Activated T-cell treated with anti-CD3 and anti-CD28 coated beads, Interleukin-2, amount 50 U/mL, for 24 hours (primary cell): ENCODE data around the gene FHAD1.
"Not testable (repeated sequence)": the region's sequence is repeated elsewhere in the genome, so short reads cannot be mapped to it uniquely, and the experiment has no call there.

Source experiments
- DNase-seq: peaks from one replicate; pipeline ENCODE4 v3.0.0-alpha.2; 2020
- H3K27ac Mint-ChIP-seq: 2 replicates; pipeline ENCODE4 v1.8.0; 2020; ENCODE audit warnings: mild to moderate bottlenecking, mixed read lengths
- H3K27me3 Mint-ChIP-seq: 2 replicates; pipeline ENCODE4 v1.8.0; 2020; ENCODE audit warnings: mixed read lengths
- H3K36me3 Mint-ChIP-seq: 2 replicates; pipeline ENCODE4 v1.8.0; 2020; ENCODE audit warnings: low read depth, mixed read lengths
- H3K4me1 Mint-ChIP-seq: 2 replicates; pipeline ENCODE4 v1.8.0; 2020; ENCODE audit warnings: low read depth, mixed read lengths
- H3K4me3 Mint-ChIP-seq: 2 replicates; pipeline ENCODE4 v1.8.0; 2020; ENCODE audit warnings: mild to moderate bottlenecking, moderate library complexity, mixed read lengths
- H3K9me3 Mint-ChIP-seq: 2 replicates; pipeline ENCODE4 v1.8.0; 2020; ENCODE audit warnings: mixed read lengths

FHAD1 gene

DNA sequence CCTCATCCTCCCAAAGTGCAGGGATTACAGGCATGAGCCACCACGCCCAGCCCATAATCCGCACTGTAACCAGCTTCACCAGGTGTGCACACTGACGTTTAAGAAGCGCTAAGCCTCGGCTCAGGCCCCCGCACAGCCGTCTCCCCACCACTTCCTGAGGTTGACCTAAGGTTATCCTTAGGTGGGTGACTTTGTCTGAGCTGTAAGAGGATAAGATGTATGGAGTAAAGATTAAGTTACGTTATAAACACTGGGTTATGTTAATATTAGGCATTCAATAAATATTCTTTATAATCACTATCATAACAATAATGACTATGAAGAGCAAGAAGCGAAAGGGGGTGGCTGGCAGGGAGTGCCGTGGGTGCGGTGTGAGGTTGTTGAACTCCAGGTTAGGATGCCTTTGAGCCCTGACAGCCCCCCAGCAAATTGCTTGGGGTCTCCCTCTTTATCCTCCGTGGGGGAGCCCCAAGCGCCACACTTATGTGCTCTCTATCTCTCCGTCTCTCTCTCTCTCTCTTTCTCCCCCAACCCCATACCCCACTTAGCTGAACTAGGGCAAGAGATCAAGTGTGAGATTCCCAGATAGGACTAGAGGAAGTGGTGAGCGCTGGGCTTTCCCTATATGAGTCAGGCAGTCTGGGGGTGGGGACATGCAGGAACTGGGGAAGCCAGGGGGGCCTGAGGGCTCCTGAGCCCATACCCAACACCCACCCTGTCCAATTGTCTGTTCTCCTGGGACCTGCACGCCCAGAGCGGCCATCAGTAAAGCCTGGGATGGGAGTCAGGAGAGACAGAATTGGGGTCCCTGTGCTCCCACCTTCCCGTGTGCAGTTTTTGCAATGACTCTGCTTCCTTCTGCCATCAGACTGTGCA, 170.3 kb downstream of the FHAD1 start:
- DNase-seq: peak; percentile 66
- Mint-ChIP-seq H3K4me1 (peaks cover 72% of the 10 kb centered on the region), H3K9me3 (no peaks in the 10 kb centered on the region), H3K27ac (peak overlapping the region; percentile 81), H3K27me3 (no peaks in the 10 kb centered on the region), H3K4me3 (peak overlapping the region; percentile 64), H3K36me3 (peaks cover 63% of the 10 kb centered on the region)

DNA sequence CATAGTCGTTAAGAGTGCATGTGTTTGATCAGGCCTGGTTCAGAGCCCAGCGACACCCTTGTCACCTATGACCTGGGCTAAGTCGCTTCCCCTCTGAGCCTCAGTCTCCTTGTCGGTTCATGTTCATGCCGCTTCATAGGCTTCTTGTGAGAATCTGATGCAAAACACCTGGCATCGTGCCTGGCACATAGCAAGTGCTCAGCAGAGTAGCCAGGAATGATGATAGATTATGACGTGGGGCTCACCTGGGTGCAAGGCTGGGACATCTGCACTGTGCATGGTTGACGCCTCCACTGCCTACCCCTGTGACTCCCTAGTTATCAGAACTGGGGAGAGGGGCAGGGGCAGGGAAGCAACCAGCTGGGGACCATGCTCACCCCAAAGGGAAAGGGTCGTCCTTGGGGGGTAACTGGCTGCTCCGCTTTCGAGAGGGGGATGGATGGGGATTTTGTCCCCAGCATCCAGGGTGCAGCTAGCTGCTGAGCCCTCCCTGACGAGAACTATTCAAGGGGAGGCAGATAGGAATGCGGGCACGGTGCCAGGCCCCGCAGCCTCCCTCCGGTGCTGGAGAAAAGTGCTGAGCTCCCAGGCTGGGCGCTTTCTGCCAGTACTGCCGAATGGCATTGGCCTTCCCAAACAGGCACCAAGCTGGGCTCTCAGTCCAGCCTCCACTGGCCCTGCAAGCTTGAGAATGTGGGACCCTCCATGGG, 171.9 kb downstream of the FHAD1 start:
- Mint-ChIP-seq H3K27me3 (no peaks in the 10 kb centered on the region), H3K4me1 (peaks cover 60% of the 10 kb centered on the region), H3K4me3 (no peak overlapping the region), H3K36me3 (peaks cover 53% of the 10 kb centered on the region), H3K27ac (peak overlapping the region; percentile 71), H3K9me3 (no peaks in the 10 kb centered on the region)
- no peak for DNase-seq

DNA sequence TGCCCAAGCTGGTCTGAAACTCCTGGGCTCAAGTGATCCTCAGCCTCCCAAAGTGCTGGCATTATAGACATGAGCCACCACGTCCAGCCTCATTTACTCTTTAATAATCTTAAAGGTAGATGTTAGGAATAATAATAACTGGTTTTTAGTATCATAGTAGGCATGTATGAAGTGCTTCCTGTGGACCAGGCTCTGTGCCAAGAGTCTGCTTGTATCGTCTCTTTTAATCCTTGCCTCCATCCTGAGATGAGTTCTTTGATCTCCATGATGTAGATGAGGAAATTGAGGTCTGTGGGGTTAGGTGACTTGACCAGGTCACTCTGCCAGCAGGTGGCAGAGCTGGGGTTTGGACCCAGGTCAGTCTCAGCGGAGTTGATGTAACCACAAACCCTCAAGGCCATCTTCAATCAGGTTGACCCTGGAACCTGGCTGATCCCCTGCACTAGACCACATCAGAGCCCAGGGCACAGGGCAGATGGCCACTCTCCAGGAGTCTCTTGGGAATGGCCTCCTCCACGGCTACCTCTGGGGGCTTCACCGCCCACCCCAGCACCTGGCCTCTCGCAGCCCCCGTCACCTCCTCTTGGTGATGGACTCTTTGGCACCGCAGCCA, 173.9 kb downstream of the FHAD1 start:
- Mint-ChIP-seq H3K27ac (peak overlapping the region; percentile 7), H3K4me3 (no peak overlapping the region), H3K27me3 (no peaks in the 10 kb centered on the region), H3K9me3 (no peaks in the 10 kb centered on the region), H3K4me1 (peaks cover 40% of the 10 kb centered on the region), H3K36me3 (peaks cover 51% of the 10 kb centered on the region)
- no peak for DNase-seq

DNA sequence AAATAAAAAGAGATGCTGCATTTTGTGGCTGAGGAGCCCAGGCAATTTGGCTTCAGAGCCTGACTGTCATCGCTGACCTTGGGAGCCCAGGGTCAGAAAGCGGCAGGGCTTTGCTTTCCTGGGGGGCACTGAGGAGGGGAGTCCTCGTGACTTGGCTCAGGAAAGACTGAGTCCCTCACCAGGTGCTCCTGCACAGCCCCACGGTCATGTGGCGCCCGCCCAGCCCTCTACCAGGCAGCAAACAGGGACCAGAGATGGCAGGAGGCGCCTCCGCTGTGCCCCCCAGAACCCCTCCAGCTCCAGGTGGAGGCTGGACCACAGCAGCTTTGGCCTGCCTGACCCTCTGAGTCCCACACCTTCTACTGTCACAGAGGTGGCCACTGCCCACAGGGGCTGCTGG, 175.8 kb downstream of the FHAD1 start:
- H3K9me3 Mint-ChIP-seq: no peaks in the 10 kb centered on the region
- no peak overlapping the region for H3K4me3 Mint-ChIP-seq
- H3K36me3 Mint-ChIP-seq: peaks cover 62% of the 10 kb centered on the region
- no peak overlapping the region for H3K27ac Mint-ChIP-seq
- peaks cover 26% of the 10 kb centered on the region for H3K4me1 Mint-ChIP-seq
- DNase-seq: no peak
- H3K27me3 Mint-ChIP-seq: no peaks in the 10 kb centered on the region

DNA sequence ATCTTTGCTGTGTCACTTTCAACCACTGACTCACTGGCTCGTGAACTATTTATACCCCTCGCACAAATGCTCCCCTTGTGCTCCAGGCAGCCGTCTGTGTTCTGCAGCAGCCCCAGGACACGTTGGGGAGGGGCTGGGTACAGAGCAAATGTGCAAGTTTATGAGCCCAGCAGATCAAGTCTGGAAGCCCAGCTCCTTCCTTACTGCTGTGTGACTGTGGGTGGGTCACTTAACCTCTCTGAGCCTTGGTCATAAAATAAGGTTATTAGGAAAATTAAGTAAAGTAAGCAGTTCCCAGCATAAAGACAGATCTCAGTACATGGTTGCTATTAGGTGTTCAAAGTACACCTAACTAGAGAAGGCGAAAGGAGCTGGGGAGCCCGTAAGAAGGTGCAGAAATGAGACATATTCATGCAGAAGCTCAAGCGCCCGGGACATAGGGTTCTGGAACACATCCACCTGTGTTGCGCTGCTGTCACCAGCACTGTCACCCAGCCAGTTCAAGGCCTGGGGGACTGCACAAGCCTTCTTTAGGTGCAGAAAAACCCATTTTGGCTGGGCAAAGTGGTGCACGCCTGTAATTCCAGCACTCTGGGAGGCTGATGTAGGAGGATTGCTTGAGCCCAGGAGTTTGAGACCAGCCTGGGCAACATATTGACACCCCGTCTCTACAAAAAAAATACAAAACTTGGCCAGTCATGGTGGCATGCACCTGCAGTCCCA, 176.5 kb downstream of the FHAD1 start:
- Mint-ChIP-seq H3K27me3 (no peaks in the 10 kb centered on the region), H3K4me3 (no peak overlapping the region), H3K9me3 (no peaks in the 10 kb centered on the region), H3K36me3 (peaks cover 67% of the 10 kb centered on the region), H3K27ac (peak overlapping the region; percentile 71), H3K4me1 (peaks cover 25% of the 10 kb centered on the region)
- DNase-seq: no peak

DNA sequence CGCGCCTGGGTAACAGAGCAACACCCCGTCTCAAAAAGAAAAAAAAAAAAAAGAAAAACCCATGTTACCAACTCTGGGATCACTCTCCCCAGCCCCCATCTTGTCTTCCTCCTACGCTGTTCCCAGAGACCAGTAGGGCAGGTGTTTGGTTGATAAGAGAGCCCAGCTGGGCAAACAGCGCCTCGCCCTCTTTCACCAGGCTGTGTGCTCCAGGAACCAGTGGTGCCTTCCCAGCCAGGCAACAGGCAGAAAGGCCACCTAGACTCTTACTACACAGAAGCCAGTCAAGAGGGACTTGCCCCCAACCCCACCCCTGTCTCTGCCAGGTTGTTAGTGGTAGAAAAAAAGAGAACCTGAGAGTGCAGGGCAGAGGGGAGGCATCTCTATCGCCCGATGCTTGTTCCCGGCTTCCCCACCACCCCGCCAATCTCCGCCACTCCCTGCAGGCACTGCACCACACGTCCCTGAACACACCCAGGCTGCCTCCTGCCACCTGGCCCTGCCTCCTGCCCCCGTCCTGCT, 177.2 kb downstream of the FHAD1 start:
- no peak for DNase-seq
- Mint-ChIP-seq H3K4me1 (peaks cover 21% of the 10 kb centered on the region), H3K27ac (peak overlapping the region; percentile 71), H3K9me3 (no peaks in the 10 kb centered on the region), H3K36me3 (peaks cover 62% of the 10 kb centered on the region), H3K27me3 (no peaks in the 10 kb centered on the region), H3K4me3 (no peak overlapping the region)

DNA sequence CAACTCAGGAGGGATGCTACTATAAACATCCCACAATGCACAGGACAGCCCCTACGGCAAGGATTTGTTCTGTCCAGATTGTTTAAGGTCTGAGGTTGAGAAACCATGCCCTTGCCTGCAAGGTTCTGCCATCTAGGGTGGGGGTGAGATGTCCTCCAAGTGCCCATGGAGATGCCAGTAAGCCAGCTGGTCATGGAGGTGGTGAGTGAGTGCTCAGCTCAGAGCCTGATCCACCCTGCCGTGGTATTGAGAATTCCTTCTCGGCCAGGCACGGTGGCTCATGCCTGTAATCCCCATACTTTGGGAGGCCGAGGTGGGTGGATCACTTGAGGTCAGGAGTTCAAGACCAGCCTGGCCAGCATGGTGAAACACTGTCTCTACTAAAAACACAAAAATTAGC, 178.0 kb downstream of the FHAD1 start:
- no peaks in the 10 kb centered on the region for H3K27me3 Mint-ChIP-seq
- no peak overlapping the region for H3K4me3 Mint-ChIP-seq
- DNase-seq: no peak
- H3K9me3 Mint-ChIP-seq: no peaks in the 10 kb centered on the region
- peaks cover 16% of the 10 kb centered on the region for H3K4me1 Mint-ChIP-seq
- peak overlapping the region; percentile 71 for H3K27ac Mint-ChIP-seq
- H3K36me3 Mint-ChIP-seq: peaks cover 61% of the 10 kb centered on the region

DNA sequence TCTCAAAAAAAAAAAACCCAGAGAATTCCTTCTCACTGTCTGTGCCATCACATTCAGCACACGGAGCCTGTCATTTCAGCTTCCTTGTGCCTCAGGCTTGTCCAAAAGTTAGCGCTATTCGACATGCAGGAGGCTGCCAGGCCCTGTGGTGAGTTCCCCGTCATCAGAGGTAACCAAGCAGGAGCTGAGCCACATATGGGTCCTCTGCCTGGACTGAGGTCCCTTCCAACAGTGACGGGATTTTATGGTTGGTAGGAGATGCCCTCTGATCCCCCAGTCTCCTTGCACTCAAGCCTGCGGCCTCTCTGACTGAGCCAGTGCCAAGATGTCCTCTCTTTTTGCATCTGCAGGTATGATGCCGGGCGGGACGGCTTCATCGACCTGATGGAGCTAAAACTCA, 178.5 kb downstream of the FHAD1 start:
- H3K4me1 Mint-ChIP-seq: peaks cover 14% of the 10 kb centered on the region
- H3K36me3 Mint-ChIP-seq: peaks cover 63% of the 10 kb centered on the region
- peak overlapping the region; percentile 84 for H3K27ac Mint-ChIP-seq
- H3K9me3 Mint-ChIP-seq: no peaks in the 10 kb centered on the region
- no peak for DNase-seq
- H3K4me3 Mint-ChIP-seq: no peak overlapping the region
- no peaks in the 10 kb centered on the region for H3K27me3 Mint-ChIP-seq

DNA sequence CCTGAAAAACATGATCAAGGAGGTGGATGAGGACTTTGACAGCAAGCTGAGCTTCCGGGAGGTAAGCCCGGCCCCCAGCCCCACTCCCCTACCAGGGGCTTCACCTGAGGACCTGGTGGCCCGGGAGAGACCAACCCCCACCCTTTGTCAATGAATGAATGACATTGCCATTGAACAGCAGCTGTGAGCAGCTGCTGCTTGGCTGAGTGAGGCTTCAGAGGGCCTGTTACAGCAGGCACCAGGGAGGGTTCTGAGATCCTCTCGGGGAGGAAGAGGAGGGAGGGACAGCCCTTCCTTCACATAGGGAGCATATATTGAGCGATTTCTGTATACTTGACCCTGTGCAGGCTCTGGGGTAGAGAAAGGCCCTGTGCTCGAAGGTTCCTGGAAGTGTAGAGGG, 178.9 kb downstream of the FHAD1 start:
- Mint-ChIP-seq H3K4me1 (peaks cover 10% of the 10 kb centered on the region), H3K9me3 (no peaks in the 10 kb centered on the region), H3K27me3 (no peaks in the 10 kb centered on the region), H3K27ac (peak overlapping the region; percentile 84), H3K36me3 (peaks cover 63% of the 10 kb centered on the region), H3K4me3 (no peak overlapping the region)
- no peak for DNase-seq

DNA sequence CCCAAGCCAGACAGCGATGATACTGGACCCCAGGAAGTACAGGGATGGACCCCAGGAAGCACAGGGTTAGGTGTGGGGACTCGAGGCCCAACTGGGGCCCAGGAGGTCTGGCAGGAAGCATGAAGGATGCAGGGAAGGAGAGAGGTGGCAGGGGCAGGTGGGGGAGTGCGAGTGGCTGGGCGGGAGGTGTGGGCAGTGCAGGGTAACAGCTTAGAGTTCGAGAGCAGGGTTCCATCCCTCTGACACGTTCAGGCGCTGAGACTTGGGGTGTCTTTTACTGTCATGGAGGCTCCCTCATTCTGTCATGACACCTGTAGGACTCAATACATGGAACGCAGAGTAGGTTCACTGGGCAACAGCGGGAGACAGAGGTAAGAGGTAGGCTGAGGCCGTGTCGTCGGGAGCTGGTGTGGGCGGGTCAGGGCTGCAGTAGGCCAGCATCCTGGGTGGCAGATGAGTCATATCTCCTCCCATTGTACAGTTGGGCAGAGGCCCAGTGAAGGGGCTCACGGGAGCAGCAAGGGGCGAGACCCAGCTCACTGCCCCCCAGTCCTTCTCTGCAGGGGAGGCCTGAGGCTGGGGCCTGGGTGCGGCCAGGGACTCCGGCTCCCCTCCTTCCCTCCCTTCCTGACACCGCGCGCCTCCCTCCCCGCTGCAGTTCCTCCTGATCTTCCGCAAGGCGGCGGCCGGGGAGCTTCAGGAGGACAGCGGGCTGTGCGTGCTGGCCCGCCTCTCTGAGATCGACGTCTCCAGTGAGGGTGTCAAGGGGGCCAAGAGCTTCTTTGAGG, 179.7 kb downstream of the FHAD1 start:
- Mint-ChIP-seq H3K27ac (peak overlapping the region; percentile 84), H3K4me3 (no peak overlapping the region), H3K9me3 (no peaks in the 10 kb centered on the region), H3K36me3 (peaks cover 58% of the 10 kb centered on the region), H3K27me3 (no peaks in the 10 kb centered on the region), H3K4me1 (peaks cover 8% of the 10 kb centered on the region)
- DNase-seq: no peak

DNA sequence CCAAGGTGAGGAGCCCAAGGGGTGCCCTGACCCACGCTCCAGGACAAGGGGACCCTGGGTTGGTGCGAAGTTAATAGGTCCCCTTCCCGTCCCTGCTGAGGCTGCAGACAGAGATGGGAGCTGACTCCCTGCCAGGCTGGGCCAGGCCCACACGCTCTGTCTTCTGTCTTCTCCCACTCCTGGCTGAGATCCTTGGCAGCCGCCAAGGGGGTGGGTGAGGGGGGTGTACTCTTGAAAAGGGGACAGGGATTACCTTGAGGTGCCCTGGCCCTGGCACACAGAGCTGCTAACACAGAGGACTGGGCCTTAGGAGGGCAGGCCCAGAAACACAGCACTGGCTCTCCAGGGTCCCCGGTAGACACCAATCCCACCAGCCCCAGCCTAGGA, 180.2 kb downstream of the FHAD1 start:
- Mint-ChIP-seq H3K9me3 (no peaks in the 10 kb centered on the region), H3K36me3 (peaks cover 57% of the 10 kb centered on the region), H3K4me1 (peaks cover 6% of the 10 kb centered on the region), H3K27ac (peak overlapping the region; percentile 73), H3K4me3 (no peak overlapping the region), H3K27me3 (no peaks in the 10 kb centered on the region)
- DNase-seq: no peak

DNA sequence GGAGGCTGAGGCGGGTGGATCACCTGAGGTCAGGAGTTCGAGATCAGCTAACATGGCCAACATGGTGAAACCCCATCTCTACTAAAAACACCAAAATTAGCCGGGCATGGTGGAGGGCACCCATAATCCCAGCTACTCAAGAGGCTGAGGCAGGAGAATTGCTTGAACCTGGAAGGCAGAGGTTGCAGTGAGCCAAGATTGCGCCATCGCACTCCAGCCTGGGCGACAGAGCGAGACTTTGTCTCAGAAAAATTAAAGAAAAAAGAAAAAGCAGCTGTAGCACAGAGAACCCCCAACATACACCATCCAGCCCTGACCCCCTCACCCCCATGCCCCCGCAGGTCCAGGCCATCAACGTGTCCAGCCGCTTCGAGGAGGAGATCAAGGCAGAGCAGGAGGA, 181.2 kb downstream of the FHAD1 start:
- H3K36me3 Mint-ChIP-seq: peaks cover 56% of the 10 kb centered on the region
- H3K27ac Mint-ChIP-seq, H3K27me3 Mint-ChIP-seq, DNase-seq, H3K9me3 Mint-ChIP-seq, H3K4me3 Mint-ChIP-seq, H3K4me1 Mint-ChIP-seq: not testable (repeated sequence)

DNA sequence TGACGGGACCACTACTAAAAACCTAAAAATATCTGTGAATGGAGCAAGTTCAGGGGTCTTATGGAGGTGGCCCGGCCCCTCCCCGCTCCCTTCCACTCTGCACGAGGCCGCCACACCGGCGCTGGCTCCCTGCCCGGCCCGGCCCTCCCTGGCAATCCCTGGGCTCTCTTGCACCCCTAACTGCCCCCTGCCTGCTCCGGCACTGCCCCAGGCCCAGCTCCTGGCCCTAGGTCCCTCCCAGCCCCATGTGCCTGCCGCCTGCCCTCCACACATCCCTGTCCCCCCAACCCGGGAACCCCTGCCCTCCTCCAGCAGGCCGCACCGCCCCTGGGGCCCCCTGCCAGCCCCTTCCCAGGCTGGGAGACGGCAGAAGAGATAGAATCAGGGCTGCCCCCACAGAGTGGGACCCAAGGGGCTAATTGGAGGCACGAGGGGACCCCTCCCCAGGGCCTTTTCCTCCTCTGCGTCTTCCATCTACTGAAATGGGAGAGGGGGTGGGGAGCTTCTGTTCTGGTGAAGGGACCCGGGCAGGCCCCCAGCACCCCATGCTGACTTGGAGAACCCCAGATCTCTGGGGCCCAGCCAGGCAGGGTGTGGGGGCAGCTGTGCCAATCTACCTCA, 181.9 kb downstream of the FHAD1 start:
- peaks cover 53% of the 10 kb centered on the region for H3K36me3 Mint-ChIP-seq
- no peak overlapping the region for H3K27ac Mint-ChIP-seq
- H3K9me3 Mint-ChIP-seq: no peaks in the 10 kb centered on the region
- peaks cover 4% of the 10 kb centered on the region for H3K4me1 Mint-ChIP-seq
- no peak overlapping the region for H3K4me3 Mint-ChIP-seq
- no peak for DNase-seq
- H3K27me3 Mint-ChIP-seq: no peaks in the 10 kb centered on the region
